Activated naive CD4-positive, alpha-beta T cell treated with anti-CD3 and anti-CD28 coated beads for 36 hours (primary cell): ENCODE results near the gene NF1. TPM values are rescaled to one million over a fixed set of nuclear protein-coding genes. Genes with fewer than 3 reads are reported as not detected.
"Not testable (repeated sequence)": the region's sequence is repeated elsewhere in the genome, so short reads cannot be mapped to it uniquely, and the experiment has no call there.

Experiments used
- CTCF ChIA-PET: fragments of 350-600 bp; sonication (Branson Sonifier 250); formaldehyde crosslinking; loops from one replicate; lab custom pipeline; 2021; ENCODE audit warnings: antibody characterized with exemption; lab: Charles Lee
- DNase-seq: peaks from one replicate; pipeline ENCODE4 v3.0.0-alpha.2; 2020
- H3K27ac Mint-ChIP-seq: one replicate; pipeline ENCODE4 v1.8.0; 2021; ENCODE audit warnings: mild to moderate bottlenecking, mixed read lengths
- H3K27me3 Mint-ChIP-seq: one replicate; pipeline ENCODE4 v1.8.0; 2021; ENCODE audit warnings: low read depth, mixed read lengths
- H3K36me3 Mint-ChIP-seq: one replicate; pipeline ENCODE4 v1.8.0; 2021; ENCODE audit warnings: low read depth, mixed read lengths
- H3K4me1 Mint-ChIP-seq: one replicate; pipeline ENCODE4 v1.8.0; 2021; ENCODE audit warnings: low read depth, mixed read lengths
- H3K4me3 Mint-ChIP-seq: one replicate; pipeline ENCODE4 v1.8.0; 2021; ENCODE audit warnings: mild to moderate bottlenecking, moderate library complexity, mixed read lengths
- H3K9me3 Mint-ChIP-seq: one replicate; pipeline ENCODE4 v1.8.0; 2021; ENCODE audit warnings: mixed read lengths
- intact Hi-C: fragments of 100-400 bp; cut with micrococcal nuclease; formaldehyde crosslinking; loops from one replicate; pipeline ENCODE4 v1.15.1; 2023
- total RNA-seq, 2 experiments: library from RNA; stranded (reverse); gene quantifications; one replicate each; pipeline ENCODE4 v1.2.3, GENCODE V29; 2021

The NF1 gene
- total RNA-seq, 2 experiments from 2014 or later, result 19.5 to 22.8 TPM

DNA sequence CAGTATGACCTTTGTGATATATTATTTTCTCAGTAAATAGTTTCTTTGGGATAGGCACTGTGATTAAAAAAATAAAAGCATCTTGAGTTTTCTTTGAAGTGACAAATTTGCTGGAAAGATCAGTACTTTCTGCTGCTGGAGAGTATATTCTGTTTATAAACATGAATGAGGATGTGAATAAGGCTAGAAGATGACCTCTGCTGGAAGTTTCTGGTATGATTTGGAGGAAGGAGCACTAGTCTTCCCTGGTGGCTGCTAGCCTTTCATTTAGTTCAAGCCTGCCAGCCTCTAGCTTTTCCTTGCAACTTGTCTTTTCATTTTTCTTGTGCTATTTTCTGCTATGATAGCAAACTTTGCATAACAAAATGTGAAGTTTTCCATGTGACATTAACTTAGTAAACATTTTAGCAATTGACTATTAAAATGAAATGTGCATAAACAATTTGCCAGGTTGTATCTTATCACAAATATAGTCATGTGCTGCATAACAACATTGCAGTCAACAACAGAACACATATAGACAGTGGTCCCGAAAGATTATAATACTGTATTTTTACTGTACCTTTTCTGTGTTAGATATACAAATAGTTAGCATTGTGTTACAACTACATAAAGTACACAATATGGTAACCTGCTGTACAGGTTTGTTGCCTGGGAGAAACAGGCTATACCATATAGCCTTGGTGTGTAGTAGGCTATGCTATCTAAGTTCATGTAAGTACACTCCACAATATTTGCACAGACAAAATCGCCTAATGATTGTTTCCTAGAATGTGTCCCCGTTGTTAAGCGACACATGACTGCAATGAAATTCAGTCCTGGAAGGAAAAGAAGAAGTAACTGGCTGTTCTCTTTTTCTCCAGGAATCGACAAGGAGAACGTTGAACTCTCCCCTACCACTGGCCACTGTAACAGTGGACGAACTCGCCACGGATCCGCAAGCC lies 278.6 kb downstream of the NF1 start:
- Mint-ChIP-seq H3K9me3 (no peaks in the 10 kb centered on the region), H3K36me3 (peaks cover 2% of the 10 kb centered on the region), H3K4me3 (no peak overlapping the region), H3K27ac (no peak overlapping the region), H3K27me3 (no peaks in the 10 kb centered on the region), H3K4me1 (peaks cover 24% of the 10 kb centered on the region)
- peak; percentile 34 for DNase-seq
- intact Hi-C loops, result loop anchor here (1.0 to 10.0 kb wide), 7 partner anchors 53 to 469 kb away; partner anchors contain the start of genes EVI2A, EVI2B and TEFM
- CTCF ChIA-PET, result interaction anchor here (0.6 to 3.0 kb wide), 21 partner anchors 9 to 467 kb away, joined by 3 to 19 read pairs (median 4); no protein-coding TSS in a partner anchor

DNA sequence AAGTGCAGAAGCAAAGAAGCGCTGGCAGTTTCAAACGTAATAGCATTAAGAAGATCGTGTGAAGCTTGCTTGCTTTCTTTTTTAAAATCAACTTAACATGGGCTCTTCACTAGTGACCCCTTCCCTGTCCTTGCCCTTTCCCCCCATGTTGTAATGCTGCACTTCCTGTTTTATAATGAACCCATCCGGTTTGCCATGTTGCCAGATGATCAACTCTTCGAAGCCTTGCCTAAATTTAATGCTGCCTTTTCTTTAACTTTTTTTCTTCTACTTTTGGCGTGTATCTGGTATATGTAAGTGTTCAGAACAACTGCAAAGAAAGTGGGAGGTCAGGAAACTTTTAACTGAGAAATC lies 279.3 kb downstream of the NF1 start:
- DNase-seq, result no peak
- Mint-ChIP-seq H3K36me3 (peaks cover 2% of the 10 kb centered on the region), H3K27ac (no peak overlapping the region), H3K9me3 (no peaks in the 10 kb centered on the region), H3K4me1 (peaks cover 24% of the 10 kb centered on the region), H3K4me3 (no peak overlapping the region), H3K27me3 (no peaks in the 10 kb centered on the region)
- intact Hi-C loops, result loop anchor here (5.0 to 10.0 kb wide), 2 partner anchors 277 to 469 kb away; partner anchors contain the start of gene TEFM
- CTCF ChIA-PET, result interaction anchor here (1.8 to 2.9 kb wide), 3 partner anchors 15 to 158 kb away, joined by 4 to 9 read pairs (median 6); no protein-coding TSS in a partner anchor

- Mint-ChIP-seq H3K9me3 (no peaks in the 10 kb centered on the region), H3K36me3 (peaks cover 2% of the 10 kb centered on the region), H3K27me3 (no peaks in the 10 kb centered on the region), H3K4me1 (peaks cover 24% of the 10 kb centered on the region), H3K27ac (no peak overlapping the region), H3K4me3 (no peak overlapping the region)
- CTCF ChIA-PET, result interaction anchor here (1.8 to 2.9 kb wide), 3 partner anchors 15 to 158 kb away, joined by 4 to 9 read pairs (median 6); no protein-coding TSS in a partner anchor
- intact Hi-C loops, result loop anchor here (5.0 to 10.0 kb wide), 2 partner anchors 277 to 470 kb away; partner anchors contain the start of gene TEFM
- no peak for DNase-seq
Measured at GRCh38 chr17:31374503-31374902, 279.7 kb downstream of the NF1 start.

- Mint-ChIP-seq H3K9me3 (no peaks in the 10 kb centered on the region), H3K36me3 (peaks cover 2% of the 10 kb centered on the region), H3K4me1 (no peaks in the 10 kb centered on the region), H3K4me3 (no peak overlapping the region), H3K27me3 (no peaks in the 10 kb centered on the region), H3K27ac (no peak overlapping the region)
- intact Hi-C loops, result loop anchor here (10.0 kb wide), 1 partner anchor 474 kb away; the partner anchor contains the start of gene TEFM
- no peak for DNase-seq
- CTCF ChIA-PET, result interaction anchor here (0.6 to 1.3 kb wide), 3 partner anchors 11 to 131 kb away, joined by 3 read pairs; no protein-coding TSS in a partner anchor
Measured at GRCh38 chr17:31378638-31379037, 283.9 kb downstream of the NF1 start.

GRCh38 chr17:31379597-31380205 lies 284.9 kb downstream of the NF1 start:
- Mint-ChIP-seq H3K4me1 (no peaks in the 10 kb centered on the region), H3K36me3 (no peaks in the 10 kb centered on the region), H3K4me3 (no peak overlapping the region), H3K9me3 (no peaks in the 10 kb centered on the region), H3K27ac (no peak overlapping the region), H3K27me3 (no peaks in the 10 kb centered on the region)
- intact Hi-C loops, result loop anchor here (10.0 kb wide), 1 partner anchor 475 kb away; the partner anchor contains the start of gene TEFM
- DNase-seq, result no peak
- CTCF ChIA-PET, result interaction anchor here (0.7 to 1.5 kb wide), 2 partner anchors 10 to 129 kb away, joined by 3 read pairs; no protein-coding TSS in a partner anchor

- Mint-ChIP-seq H3K4me1 (no peaks in the 10 kb centered on the region), H3K4me3 (no peak overlapping the region)
- CTCF ChIA-PET, result no interaction called here
Measured at GRCh38 chr17:31381165-31381668, 286.4 kb downstream of the NF1 start.

GRCh38 chr17:31382668-31383275 lies 288.0 kb downstream of the NF1 start:
- H3K9me3 Mint-ChIP-seq, H3K4me3 Mint-ChIP-seq, H3K4me1 Mint-ChIP-seq, H3K36me3 Mint-ChIP-seq, intact Hi-C loops, H3K27me3 Mint-ChIP-seq, DNase-seq, H3K27ac Mint-ChIP-seq: not testable (repeated sequence)
- CTCF ChIA-PET, result interaction anchor here (0.6 to 1.3 kb wide), 5 partner anchors 10 to 435 kb away, joined by 3 to 5 read pairs (median 3); no protein-coding TSS in a partner anchor

More at GRCh38 chr17:31381165-31381668, 286.4 kb downstream of the NF1 start:
- DNase-seq, result no peak
- Mint-ChIP-seq H3K27ac (no peak overlapping the region), H3K27me3 (no peaks in the 10 kb centered on the region), H3K9me3 (no peaks in the 10 kb centered on the region), H3K36me3 (no peaks in the 10 kb centered on the region)
- intact Hi-C loops, result no loop called here

DNA sequence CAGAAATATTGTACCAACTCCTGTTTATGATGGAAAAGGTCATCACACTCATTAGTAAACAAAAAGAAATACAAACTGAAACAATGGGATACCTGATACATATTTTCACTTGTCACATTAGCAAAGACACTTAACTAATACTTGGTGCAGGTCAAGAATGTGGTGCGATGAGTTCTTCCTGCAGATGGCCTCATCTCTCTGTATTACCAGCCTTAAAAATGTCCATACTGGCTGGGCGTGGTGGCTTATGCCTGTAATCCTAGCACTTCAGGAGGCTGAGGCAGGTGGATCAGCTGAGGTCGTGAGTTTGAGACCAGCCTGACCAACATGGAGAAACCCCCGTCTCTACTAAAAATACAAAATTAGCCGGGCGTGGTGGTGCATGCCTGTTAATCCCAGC lies 288.7 kb downstream of the NF1 start:
- H3K4me3 Mint-ChIP-seq, H3K27ac Mint-ChIP-seq, H3K9me3 Mint-ChIP-seq, intact Hi-C loops, H3K36me3 Mint-ChIP-seq, H3K4me1 Mint-ChIP-seq, H3K27me3 Mint-ChIP-seq: not testable (repeated sequence)
- peak; percentile 29 for DNase-seq
- CTCF ChIA-PET, result interaction anchor here (0.6 to 1.3 kb wide), 2 partner anchors 14 to 28 kb away, joined by 3 read pairs; no protein-coding TSS in a partner anchor

DNA sequence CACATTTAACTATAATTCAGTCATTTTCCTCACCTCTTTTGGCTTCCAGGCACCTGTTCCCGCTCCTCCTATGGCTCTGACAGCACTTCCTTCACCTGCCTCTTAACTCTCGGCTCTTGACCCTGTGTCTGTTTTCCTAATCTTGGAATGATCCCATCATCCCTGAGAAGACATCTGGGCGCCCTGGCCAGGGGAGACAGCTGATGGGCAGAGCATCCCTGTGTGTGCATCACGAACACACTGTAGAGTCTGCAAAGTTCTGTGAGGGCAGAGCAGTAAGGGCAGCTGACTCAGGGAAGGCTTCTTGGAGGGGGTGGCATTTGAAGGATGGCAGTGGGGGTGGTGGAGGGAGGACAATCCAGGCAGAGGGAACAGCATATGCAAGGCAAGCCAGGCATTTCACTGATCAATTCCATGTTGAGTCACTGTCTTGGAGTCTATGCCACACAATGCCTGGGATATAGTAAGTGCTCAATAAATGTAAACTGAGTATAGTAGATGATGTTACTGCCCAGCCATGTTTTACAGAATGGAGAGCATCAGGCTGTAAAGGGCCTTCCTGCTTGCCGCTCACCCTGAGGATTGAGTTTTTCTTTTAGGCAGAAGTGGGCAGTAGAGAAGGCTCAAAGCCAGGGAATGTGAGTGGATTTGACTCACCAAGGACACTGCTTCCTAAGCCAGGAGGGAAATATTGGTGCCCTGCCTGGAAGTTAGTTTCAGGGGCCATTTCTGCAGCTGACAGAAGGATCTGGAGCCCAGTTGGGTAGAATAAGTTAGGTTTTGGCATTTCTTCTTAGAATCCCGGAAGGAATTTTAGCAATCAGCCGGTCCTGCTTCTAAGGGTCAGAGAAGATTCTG lies 290.9 kb downstream of the NF1 start:
- Mint-ChIP-seq H3K4me3 (no peak overlapping the region), H3K27ac (no peak overlapping the region), H3K27me3 (peaks cover 13% of the 10 kb centered on the region), H3K4me1 (no peaks in the 10 kb centered on the region), H3K36me3 (no peaks in the 10 kb centered on the region), H3K9me3 (no peaks in the 10 kb centered on the region)
- no peak for DNase-seq
- intact Hi-C loops, result no loop called here
- CTCF ChIA-PET, result interaction anchor here (0.6 kb wide), 1 partner anchor 132 kb away, joined by 3 read pairs; no protein-coding TSS in a partner anchor

DNA sequence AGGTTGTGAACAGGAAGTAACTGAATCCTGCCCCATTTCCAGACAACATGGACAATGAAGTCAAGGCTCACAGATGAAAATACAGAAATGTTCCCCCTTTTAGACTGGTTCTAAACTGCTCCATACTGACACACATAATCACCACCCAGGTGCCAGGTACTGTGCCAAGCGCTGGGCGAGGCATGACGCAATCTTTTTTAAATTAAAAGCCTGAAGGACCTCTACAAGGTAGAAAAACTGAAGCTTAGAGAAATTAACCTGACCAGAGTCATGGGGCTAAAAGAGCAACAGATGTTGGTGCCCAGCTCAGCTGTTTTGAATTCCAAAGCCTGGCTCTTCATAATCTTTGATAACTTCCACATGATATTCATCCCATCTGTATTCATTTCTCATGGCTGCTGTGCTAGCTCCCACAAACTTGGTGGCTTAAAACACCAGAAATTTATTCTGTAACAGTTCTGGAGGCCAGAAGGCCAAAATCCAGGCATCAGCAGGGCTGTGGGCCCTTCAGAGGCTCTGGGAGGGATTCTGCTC lies 291.8 kb downstream of the NF1 start:
- Mint-ChIP-seq H3K36me3 (no peaks in the 10 kb centered on the region), H3K4me1 (no peaks in the 10 kb centered on the region), H3K27ac (no peak overlapping the region), H3K27me3 (peaks cover 16% of the 10 kb centered on the region), H3K9me3 (no peaks in the 10 kb centered on the region), H3K4me3 (no peak overlapping the region)
- no peak for DNase-seq
- CTCF ChIA-PET, result no interaction called here
- intact Hi-C loops, result no loop called here

DNA sequence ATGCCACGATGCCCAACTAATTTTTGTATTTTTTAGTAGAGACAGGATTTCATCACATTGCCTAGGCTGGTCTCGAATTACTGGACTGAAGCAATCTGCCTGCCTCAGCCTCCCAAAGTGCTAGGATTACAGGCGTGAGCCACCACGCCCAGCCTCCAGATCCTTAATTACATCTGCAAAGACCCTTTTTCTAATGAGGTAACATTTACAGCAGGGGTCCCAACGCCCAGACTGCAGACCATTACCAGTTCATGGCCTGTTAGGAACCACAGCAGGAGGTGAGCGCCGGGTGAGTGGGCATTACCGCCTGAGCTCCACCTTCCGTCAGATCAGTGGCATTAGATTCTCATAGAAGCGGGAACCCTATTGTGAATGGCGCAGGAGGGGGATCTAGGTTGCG lies 292.7 kb downstream of the NF1 start:
- CTCF ChIA-PET, result interaction anchor here (1.0 kb wide), 1 partner anchor 455 kb away, joined by 4 read pairs; no protein-coding TSS in a partner anchor
- intact Hi-C loops, result no loop called here

More for the DNA sequence above, 292.7 kb downstream of the NF1 start:
- Mint-ChIP-seq H3K9me3 (no peaks in the 10 kb centered on the region), H3K27ac (no peak overlapping the region), H3K4me1 (peaks cover under 1% of the 10 kb centered on the region), H3K4me3 (no peak overlapping the region), H3K27me3 (peaks cover 20% of the 10 kb centered on the region), H3K36me3 (no peaks in the 10 kb centered on the region)
- DNase-seq, result no peak
